ENCODE measurements around the gene KDM5B. TPM values are rescaled to one million over a fixed set of nuclear protein-coding genes. Genes with fewer than 3 reads are reported as not detected.

The KDM5B gene
- total and polyA plus RNA-seq, 9 of the 15 experiments (the other 6 are each of a cell fraction or from before 2014, with no cell fraction given), result 15.4 to 90.6 (median 57.1) TPM

- TF ChIP-seq SMC3 (conservative IDR thresholded peaks at IDR 0.05; ENCODE audit: insufficient read depth, low read depth, low read length) (peak; percentile 42; the same call in 1 of the 2 replicates), FOXJ2 (tag; IDR thresholded peaks at IDR 0.05) (no peak)
Measured at GRCh38 chr1:202692959-202693555, 115.2 kb downstream of the KDM5B start (continued).

- no peaks in the 10 kb centered on the region for H3K79me2 ChIP-seq (ENCODE audit: control insufficient read depth, insufficient read depth, low read length)
- H3K9me1 ChIP-seq (ENCODE audit: control insufficient read depth, insufficient read depth, low read length), result no peaks in the 10 kb centered on the region
- DNase-seq (ENCODE audit: extremely low read depth in 1 of 4, low spot score in 3 of 4) (no peak), FAIRE-seq (no peak), ATAC-seq (no peak)
- H3K27ac ChIP-seq (ENCODE audit: extremely low read depth, low read depth, low read length), result no peak overlapping the region
- no peak overlapping the region for H3K4me2 ChIP-seq (ENCODE audit: insufficient read depth, low read length)
- no peaks in the 10 kb centered on the region for H3K9me3 ChIP-seq (replicated peaks; ENCODE audit: control insufficient read depth, insufficient read depth, low read depth, low read length)
- intact Hi-C loops (cut with micrococcal nuclease) (loop anchor here (5.0 kb wide), 1 partner anchor 35 kb away; no protein-coding TSS in a partner anchor), in situ Hi-C loops (cut with MboI) (no loop called here)
- H4K20me1 ChIP-seq (replicated peaks; ENCODE audit: control insufficient read depth, insufficient read depth, low read length), result peaks cover 14% of the 10 kb centered on the region
- H3K27me3 ChIP-seq (ENCODE audit: control insufficient read depth in 2 of 2, insufficient read depth in 2 of 2, low read length in 2 of 2), result peaks cover 10 to 33% of the 10 kb centered on the region in 2 experiments; a peak in 4 of 5 replicates
- 0% methylated on average over 2 of the region's 2 CpGs for WGBS (ENCODE audit: insufficient coverage, low coverage, missing lambda C conversion rate)
- CTCF ChIA-PET (ENCODE audit: low intra/inter-chr PET ratio), result no interaction called here
- H2AFZ ChIP-seq (ENCODE audit: low read depth, low read length), result no peak overlapping the region
- no peak overlapping the region for H3K9ac ChIP-seq (ENCODE audit: insufficient read depth in 1 of 2, low read depth in 2 of 2, low read length in 2 of 2)
- POLR2A ChIA-PET, result interaction anchor here (1.7 to 2.3 kb wide), 2 partner anchors 9 to 12 kb away, joined by 4 to 11 read pairs; no protein-coding TSS in a partner anchor
- TF ChIP-seq HIVEP1 (CRISPR knock-in tag; IDR thresholded peaks at IDR 0.05) (no peak), ZFP36 (IDR thresholded peaks at IDR 0.05; ENCODE audit: low read depth, low read length, partially characterized antibody) (no peak), SUPT5H (IDR thresholded peaks at IDR 0.05) (no peak), ZNF347 (CRISPR knock-in tag; IDR thresholded peaks at IDR 0.05; ENCODE audit: low read depth) (no peak)
- TF ChIP-seq, protein P1, sequence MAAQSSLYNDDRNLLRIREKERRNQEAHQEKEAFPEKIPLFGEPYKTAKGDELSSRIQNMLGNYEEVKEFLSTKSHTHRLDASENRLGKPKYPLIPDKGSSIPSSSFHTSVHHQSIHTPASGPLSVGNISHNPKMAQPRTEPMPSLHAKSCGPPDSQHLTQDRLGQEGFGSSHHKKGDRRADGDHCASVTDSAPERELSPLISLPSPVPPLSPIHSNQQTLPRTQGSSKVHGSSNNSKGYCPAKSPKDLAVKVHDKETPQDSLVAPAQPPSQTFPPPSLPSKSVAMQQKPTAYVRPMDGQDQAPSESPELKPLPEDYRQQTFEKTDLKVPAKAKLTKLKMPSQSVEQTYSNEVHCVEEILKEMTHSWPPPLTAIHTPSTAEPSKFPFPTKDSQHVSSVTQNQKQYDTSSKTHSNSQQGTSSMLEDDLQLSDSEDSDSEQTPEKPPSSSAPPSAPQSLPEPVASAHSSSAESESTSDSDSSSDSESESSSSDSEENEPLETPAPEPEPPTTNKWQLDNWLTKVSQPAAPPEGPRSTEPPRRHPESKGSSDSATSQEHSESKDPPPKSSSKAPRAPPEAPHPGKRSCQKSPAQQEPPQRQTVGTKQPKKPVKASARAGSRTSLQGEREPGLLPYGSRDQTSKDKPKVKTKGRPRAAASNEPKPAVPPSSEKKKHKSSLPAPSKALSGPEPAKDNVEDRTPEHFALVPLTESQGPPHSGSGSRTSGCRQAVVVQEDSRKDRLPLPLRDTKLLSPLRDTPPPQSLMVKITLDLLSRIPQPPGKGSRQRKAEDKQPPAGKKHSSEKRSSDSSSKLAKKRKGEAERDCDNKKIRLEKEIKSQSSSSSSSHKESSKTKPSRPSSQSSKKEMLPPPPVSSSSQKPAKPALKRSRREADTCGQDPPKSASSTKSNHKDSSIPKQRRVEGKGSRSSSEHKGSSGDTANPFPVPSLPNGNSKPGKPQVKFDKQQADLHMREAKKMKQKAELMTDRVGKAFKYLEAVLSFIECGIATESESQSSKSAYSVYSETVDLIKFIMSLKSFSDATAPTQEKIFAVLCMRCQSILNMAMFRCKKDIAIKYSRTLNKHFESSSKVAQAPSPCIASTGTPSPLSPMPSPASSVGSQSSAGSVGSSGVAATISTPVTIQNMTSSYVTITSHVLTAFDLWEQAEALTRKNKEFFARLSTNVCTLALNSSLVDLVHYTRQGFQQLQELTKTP (IDR thresholded peaks at IDR 0.05; ENCODE audit: low read depth in 1 of 2, partially characterized antibody in 2 of 2), result no peak
- no peaks in the 10 kb centered on the region for H3K4me1 ChIP-seq (replicated peaks in 1 of 2; ENCODE audit: control insufficient read depth in 2 of 2, insufficient read depth in 2 of 2, low read length in 2 of 2)
- no peaks in the 10 kb centered on the region for H3K36me3 ChIP-seq (ENCODE audit: control insufficient read depth, insufficient read depth, low read length)
- H3K4me3 ChIP-seq, result no peak overlapping the region
- BruUV-seq (replicated peaks), result no TSS peak
Measured at GRCh38 chr1:202691816-202692215, 116.4 kb downstream of the KDM5B start.

Data from K562 (cell line).